T-helper 1 cell (primary cell): ENCODE data around the gene TBC1D3K.
"Not testable (repeated sequence)": the region's sequence is repeated elsewhere in the genome, so short reads cannot be mapped to it uniquely, and the experiment has no call there.

ENCODE experiments used
- DNase-seq, 5 donors: peaks; one replicate each; pipeline ENCODE4 v3.0.0-alpha.2; 2012 to 2020
- total RNA-seq, 4 donors: gene quantifications; one replicate each; lab custom pipeline; 2026; lab: John Stamatoyannopoulos, UW

TBC1D3K gene
- total RNA-seq: 0 reads per million in 4 donors

GRCh38 chr17:37924115-37924514 is at the start of gene TBC1D3K:
Gene TBC1D3K, plus strand, starts transcription at chr17:37924415. Its CDS starts 1,585 bp downstream, at chr17:37926000.
- DNase-seq: not testable (repeated sequence)

DNA sequence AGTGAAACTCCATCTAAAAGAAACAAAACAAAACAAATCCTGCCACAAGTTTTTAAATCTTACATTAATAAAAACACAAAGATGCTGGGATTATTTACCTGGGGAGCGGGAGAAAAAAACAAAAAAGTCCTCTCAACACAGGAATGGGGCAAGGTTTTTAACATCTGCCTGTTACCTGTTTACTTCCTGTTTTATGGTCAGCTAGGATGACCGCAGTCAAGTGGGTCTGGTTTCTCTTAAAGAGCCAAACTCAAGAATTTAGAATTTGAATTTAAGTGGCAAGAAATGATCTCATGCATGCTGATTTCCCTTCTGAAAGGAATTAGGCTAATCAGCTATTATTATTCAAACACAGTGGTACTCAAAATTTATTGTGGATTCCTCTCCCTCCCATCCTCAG is 39.7 kb upstream of the TBC1D3K start:
- no peak for DNase-seq

- no peak for DNase-seq
These were observed 39.1 kb upstream of the TBC1D3K start for GRCh38 chr17:37885136-37885535.

DNA sequence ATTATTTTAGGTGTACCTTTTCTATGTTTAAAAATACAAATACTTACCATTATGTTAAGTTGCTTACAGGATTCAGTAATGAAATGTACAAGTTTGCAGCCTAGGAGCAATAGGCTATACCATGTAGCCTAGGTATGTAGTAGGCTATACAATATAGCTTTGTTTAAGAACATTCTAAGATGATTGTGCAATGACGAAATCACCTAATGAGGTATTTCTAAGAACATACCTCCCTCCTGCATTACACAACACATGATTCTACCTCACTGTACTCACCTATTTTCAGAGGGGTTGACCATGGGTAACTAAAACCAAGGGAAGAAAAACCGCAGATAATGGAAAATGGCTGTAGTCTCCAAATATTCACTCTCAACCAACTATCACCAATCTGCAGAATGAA is 35.3 kb upstream of the TBC1D3K start:
- no peak for DNase-seq

DNA sequence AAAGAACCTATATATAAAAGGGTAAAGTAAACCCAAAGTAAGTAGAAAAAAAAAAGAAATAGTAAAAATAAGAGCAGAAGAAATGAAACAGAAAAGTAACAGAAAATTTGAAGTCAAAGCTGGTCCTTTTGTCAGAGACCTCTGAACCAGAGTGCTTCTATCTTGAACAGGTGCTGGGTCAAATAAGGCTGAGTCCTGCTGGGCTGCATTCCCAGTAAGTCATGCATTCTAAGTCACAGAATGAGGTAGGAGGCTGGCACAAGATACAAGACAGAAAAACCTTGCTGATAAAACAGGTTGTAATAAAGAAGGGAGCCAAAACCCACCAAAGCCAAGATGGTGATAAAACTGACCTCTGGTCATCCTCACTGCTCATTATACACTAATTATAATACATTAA is 27.3 kb upstream of the TBC1D3K start:
- DNase-seq: not testable (repeated sequence)
